ENCODE measurements around the gene GPR87.

DNA sequence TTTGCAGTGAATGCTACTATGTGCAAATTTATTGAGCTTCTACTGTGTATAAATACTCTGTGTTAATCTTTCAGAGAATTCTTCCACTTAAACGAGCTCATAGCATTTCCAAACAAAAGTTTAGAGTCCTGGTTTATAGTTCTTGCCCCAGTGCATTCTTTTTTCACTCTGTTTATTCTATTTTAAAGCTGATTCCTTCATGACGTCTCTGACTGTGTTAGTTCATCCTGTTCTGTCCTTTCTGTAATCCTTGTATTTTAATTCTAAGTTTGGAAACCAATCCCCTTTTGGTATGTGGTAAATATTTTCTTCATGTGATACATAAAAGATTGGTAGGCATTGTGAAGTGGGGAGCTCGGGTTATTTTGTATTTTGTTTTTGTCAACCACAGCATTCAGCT is 57.0 kb downstream of the GPR87 start:
- TF ChIP-seq, protein P1, sequence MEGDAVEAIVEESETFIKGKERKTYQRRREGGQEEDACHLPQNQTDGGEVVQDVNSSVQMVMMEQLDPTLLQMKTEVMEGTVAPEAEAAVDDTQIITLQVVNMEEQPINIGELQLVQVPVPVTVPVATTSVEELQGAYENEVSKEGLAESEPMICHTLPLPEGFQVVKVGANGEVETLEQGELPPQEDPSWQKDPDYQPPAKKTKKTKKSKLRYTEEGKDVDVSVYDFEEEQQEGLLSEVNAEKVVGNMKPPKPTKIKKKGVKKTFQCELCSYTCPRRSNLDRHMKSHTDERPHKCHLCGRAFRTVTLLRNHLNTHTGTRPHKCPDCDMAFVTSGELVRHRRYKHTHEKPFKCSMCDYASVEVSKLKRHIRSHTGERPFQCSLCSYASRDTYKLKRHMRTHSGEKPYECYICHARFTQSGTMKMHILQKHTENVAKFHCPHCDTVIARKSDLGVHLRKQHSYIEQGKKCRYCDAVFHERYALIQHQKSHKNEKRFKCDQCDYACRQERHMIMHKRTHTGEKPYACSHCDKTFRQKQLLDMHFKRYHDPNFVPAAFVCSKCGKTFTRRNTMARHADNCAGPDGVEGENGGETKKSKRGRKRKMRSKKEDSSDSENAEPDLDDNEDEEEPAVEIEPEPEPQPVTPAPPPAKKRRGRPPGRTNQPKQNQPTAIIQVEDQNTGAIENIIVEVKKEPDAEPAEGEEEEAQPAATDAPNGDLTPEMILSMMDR (IDR thresholded peaks at IDR 0.05; ENCODE audit: insufficient read depth, low read depth, low read length): no peak
- TF ChIP-seq EZH2 (IDR thresholded peaks at IDR 0.05; ENCODE audit: insufficient read depth, low read length): no peak

All from astrocyte (in vitro differentiated cells and primary cell).